NCI-H1436 treated with DMSO at 0.1 percent for 48 hours (cell line): ENCODE results near the gene NCBP1.
"Not testable (repeated sequence)": the region's sequence is repeated elsewhere in the genome, so short reads cannot be mapped to it uniquely, and the experiment has no call there.

Experiments used
- DNase-seq: peaks from one replicate; lab custom pipeline; 2025; lab: John Stamatoyannopoulos, UW

Gene NCBP1

DNA sequence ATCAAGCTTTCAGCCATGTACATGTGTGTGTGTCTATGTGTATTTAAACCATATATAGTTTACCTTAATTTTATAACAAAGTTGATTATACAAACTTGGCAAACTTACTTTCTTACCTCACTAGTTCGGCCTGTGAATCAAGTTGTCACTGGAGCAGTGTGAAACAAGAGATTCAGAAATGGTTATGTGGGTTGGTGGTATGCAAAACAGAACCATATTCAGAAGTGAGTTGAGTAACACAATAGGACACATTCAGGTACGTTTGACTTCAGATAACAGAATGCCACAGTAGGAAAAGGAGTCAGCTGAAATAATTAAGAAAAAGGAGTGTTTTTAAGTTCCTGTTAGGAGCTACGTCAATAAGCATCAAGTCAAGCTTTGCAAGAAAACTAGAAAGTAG lies 42.0 kb downstream of the NCBP1 start:
- DNase-seq = no peak

DNA sequence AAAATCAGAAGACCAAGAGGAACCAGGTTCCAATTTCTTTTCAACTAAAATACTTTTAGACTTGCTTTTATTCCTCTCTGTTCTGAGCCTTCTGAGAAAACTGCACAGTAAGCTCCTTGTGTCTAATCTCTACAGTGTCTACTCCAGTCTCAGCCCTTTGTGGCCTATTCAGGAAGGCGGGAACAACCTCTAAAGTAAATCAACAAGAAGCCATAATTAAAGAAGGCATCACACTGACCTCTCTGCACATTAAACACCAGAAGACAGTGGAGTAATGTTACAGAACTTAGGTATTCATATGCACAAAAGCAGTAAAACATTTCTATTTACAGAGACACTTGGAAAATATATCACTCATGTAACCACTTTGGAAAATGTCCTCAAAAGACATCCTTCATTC lies 48.6 kb downstream of the NCBP1 start:
- no peak for DNase-seq

DNA sequence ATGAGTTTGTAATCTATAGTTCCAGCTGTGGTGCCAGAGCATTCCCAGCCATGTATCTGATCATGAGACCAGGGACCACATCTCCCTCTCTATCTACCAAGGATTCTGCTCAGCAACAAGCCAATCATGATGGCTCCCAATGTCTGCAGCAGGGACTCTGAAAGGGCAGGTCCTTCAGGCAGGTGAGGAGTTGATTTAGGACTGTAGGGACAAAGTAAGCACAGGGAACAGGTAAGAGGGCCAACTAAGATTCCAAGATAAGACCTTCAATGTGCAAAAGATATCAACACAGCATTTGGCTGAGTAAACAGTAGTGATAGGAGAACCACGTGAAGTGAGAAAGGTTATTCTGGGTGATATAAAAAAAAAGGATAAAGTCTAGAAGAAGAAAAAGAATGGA lies 55.0 kb downstream of the NCBP1 start:
- DNase-seq = no peak

DNA sequence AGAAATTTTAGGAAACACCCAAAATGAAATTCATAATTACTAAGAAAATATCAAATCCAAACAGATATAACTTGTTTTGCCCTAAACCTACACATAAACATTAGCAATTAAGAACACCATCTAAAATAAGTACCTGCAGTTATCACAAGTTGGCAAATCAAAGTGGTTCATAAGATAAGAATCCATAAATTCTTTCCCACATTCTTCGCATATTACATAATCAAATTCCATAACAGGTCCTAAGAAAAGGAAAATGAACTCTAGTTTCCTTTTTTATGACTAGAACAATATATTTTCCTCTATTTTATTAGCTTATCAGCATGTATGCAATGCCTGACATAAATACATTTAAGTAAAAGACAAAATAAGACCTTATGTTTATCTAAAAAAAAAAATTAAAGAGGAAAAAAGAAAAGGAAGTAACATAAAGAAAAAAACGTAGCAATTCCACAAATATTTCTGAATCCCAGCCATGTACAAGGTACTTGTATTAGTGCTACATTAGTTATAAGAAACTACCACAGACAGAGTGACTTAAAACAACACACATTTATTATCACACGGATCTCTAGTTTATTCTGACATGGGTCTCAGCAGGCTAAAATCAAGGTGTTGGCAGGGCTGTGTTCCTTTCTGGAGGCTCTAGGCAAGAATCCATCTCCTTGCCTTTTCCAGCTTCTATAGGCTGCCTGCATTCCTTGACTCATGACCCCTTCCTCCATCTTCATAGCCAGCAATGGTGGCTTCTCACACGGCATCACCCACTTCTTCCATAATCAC lies 56.0 kb downstream of the NCBP1 start:
- no peak for DNase-seq

DNA sequence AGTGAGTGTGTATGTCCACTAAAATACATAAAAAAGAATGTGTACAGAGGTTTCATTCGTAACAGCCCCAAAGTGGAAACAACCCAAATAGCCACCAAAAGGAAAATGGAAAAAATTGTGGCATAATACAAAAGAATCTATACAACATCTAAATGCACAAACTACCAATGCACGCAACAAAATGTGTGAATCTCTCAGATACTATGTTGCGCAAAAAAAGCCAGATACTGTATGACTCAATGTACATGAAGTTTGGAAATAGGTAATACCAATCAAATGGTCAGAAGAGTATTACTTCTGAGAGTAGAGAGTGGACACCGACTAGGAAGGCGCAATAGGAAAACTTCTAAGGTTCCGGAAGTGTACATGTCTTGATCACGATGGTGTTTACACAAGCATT lies 61.1 kb downstream of the NCBP1 start:
- no peak for DNase-seq

DNA sequence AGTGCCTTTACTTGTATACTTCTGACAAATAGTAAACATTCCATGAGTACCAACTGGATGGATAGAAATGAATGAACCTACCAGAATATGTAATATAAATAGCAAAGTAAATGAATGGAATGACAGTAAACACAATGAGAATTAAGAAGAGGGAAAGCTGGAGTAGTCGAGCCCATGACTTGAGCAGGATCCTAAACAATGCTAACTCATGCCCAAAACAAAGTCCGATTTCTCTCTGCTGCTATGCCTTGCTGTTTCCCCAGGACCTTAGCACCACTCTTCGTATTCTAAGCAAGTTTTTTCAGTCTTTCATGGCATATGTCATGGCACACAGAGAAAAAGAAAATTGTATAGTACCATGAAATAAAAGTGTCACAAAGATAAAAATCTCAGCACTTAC lies 61.8 kb downstream of the NCBP1 start:
- DNase-seq = no peak

DNA sequence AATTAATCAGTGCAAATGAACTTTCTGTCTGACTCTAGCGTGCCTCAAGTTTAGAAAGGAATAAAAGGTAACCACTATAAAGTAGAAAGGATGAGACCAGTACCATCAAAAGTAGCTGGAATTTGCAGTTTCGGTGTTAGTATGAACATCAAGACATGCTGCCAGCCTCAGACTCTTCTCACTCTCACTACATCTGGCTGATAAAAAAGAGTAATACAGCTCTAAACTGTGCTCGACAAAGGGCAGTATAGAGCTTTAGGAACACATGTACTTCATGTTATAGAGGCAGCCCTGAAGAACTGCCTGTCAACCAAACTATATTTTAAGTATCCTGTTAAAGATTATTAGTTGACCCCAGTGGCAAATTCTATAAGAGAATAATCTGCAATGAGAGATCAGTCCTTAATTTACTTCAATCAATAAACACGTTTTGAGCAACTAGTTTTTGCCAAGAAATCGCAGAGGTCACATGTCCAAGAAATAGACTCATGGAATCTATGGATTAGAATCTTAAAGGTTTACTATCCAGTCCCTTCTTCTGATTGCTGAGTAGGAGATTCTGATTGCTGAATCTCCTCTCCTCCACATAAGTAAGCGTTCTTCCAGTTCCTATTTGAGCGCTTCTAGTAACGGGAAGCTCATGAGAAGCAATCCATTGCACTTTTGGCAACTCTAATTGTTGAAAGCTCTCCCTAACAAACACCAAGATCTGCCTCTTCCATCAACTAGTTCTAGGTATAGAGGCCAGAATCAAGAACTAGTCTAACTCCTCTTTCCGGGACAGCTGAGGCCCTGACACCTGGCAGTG lies 62.6 kb downstream of the NCBP1 start:
- no peak for DNase-seq

DNA sequence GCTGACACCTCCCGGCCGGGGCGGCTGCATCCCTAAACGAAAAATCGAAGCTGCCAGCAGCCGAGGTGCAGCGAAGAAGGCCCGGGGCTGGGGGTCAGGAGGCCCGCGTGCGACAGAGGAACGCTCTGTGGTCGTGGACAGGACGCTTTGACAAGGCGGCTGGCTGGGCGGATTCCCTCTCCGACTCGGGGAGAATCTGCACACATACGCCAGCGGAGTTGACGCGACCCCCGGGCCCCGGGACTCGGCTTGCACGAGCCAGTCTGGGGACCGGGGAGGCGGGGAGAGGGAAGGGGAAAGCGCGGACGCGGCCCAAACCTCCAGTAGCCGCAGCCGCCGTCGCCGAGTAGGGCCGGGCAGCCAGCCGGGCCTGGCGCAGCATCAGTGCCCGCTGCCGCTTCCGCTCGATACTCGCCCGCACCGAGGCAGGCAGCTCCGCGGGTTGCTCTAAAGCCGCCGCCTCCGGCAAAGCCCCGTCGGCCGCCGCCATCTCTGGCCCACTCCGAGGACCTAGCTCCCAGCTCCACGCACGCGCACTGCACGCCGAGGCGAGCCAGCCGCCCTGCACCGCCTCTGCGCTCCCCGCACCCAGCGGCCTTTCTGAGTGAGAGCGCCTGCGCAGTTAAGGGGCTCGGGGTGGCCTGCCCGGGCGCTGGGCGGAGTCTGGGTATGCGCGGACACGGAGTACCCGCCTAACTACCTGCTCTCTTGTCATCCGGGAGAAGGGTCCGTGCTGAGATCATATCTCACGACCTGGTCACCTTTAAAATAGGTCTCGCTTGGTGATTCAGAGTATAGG lies 63.4 kb downstream of the NCBP1 start, which contains the start of gene XPA:
TSS of gene XPA (minus strand) at position 538 of the 799 bp plus-strand sequence. CDS start at position 490, 48 bp downstream.
- peak; percentile 67 for DNase-seq

DNA sequence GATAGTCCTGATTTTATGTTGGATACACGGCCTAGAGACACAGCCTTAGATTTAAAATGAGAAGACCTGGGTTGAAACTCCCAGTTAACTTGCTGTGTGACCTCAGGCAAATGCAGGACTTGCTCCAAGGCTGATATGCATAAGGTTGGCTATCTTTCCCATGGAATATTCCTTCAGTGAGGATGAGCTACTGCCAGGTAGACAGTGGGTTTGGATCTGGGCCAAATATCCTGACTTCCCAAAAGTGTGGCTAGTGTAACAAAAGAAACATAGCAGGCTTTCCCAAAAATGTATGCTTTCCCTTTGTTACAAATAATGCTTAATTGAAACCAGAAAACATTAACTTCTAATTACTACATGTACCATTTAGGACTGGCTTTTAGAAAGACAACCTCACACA lies 64.2 kb downstream of the NCBP1 start:
- DNase-seq = no peak

DNA sequence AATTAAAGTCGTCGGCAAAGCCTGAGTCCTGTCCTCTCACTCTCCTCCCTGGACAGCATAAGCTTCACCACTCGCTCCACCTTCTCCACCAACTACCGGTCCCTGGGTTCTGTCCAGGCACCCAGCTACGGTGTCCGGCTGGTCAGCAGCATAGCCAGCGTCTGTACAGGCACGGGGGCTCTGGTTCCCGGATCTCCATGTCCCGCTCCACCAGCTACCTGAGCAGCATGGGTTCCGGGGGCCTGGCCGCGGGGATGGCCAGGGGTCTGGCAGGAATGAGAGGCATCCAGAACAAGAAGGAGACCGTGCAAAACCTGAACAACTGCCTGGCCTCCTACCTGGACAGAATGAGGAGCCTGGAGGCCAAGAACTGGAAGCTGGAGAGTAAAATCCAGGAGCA lies 65.2 kb downstream of the NCBP1 start:
- DNase-seq = no peak

DNA sequence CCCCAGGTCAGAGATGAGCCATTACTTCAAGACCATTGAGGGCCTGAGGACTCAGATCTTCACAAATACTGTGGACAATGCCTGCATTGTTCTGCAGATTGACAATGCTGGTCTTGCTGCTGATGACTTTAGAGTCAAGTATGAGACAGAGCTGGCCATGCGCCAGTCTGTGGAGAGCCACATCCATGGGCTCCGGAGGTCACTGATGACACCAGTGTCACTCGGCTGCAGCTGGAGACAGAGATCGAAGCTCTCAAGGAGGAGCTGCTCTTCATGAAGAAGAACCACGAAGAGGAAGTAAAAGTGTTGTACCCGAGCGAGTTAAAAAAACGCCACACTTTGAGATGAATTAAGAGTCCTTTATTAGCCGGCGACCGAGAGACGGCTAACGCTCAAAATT lies 65.7 kb downstream of the NCBP1 start:
- not testable (repeated sequence) for DNase-seq

DNA sequence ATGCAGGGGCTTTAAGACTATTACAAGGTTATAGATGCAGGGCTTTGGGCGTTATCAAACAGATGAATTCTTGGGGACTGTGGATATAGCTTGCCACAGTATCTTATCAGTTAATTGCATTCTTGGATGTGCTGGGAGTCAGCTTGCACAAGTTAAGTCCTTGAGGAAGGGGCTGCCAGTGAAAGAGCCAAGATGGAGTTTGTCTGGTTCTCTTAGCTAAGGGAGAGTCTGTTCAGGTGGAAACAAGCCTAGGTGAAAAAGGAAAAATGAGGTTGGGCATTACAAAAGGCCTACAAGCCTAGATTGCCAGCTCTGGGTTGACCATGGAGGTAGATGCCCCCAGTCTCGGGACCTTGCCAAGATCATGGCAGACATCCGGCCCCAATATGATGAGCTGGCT lies 66.2 kb downstream of the NCBP1 start:
- DNase-seq = not testable (repeated sequence)

DNA sequence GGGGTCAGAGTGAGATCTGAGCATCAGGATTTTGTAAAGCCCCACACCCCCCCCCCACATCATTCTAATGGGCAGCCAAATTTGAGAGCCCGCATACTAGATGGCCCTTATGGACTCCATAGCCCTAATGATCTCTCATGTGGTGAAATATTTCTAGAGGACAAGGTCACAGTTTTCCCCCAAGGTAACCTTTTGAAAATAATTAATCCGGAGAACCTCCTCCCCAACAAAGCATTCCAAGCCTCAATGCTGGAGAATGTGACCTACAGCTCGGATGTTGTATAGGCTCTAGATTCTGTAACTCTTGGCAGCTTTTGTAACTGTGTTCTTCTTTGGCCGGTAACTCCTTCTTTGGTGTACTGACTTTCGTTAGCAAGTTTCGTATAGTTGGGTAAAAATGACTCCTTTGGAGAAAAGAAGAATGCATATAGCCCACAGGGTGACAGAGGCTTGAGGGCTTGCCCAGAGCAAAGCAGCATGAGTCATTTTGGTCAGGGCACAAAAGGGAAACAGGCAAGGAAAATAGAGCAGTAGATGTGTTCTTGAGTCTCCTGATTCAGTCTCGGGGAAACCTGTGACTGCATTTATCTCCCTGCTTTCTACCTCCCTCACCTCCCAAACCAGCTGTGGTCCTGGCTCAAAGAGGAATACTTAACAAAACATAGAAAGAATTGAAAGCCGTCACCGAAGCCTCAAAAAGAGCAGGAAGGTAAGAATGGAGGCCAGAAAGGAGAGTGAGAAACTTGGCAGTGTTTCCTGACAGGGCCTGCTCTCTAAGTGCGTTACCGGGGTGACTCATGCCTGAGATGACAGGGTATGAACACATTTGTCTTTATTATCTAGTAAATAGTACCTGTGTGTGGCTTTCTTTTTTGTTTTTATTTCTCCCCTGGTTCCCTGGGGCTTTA lies 70.1 kb downstream of the NCBP1 start:
- DNase-seq = peak; percentile 2

DNA sequence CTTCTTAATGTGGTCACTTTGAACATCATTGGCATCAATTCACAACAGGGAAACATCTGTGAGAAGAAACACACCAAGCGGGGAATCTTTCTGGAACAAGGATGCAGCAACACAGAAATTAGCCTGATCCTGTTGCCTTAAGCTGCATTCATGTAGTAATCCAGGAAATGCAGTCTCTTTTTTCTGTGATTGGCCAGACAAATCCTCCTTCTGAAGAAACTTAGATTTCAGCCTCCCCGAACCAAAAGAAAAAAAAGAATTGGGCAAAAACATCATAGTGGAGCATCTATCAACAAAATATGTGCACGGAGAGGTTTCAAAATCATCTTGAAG lies 70.7 kb downstream of the NCBP1 start:
- DNase-seq = no peak

DNA sequence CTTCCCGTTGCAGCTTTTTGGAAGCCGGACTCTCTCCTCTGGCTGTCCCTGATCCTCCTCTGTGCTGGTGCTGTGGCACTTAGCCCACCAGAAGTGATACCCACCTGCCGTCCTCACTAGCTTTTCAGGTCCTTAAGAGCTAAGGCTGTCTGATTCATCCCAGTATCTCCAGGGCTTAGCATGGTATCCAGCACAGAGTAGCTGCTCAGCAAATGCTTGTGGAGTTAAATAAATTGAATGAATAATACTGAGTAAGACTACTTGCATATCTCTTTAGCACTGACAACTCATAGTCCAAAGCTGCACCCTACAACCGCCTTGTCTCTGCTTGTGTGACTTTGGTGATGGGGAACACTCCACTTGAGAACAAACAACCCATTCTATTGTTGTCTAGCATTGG lies 71.2 kb downstream of the NCBP1 start:
- DNase-seq = no peak

DNA sequence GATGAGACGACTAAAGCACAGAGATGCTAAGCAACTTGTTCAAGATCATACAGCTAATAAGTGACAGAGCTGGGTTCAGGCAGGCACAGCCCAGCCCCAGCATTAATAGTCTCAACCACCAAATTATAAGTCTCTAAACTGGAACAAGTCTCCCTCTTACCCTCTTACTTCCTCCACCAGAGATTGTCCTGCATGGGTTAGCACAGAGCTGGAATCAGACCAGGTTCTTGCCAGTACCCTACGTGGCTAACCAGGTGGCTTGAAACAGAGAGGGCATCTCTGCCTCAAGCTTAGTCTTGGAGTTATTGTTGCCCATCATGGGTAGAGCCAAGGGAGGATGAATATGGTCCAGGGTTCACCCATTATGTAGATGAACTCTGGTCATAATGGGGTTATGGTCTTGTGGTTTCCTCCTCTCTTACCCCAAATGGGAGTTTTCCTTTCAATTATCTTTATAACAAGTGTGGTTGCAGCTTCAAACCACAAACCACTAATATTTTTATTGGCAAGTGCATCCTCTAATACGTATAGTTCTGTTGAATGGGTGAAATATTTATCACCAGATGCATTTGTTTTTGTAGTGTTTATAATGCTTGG lies 71.8 kb downstream of the NCBP1 start:
- DNase-seq = no peak

DNA sequence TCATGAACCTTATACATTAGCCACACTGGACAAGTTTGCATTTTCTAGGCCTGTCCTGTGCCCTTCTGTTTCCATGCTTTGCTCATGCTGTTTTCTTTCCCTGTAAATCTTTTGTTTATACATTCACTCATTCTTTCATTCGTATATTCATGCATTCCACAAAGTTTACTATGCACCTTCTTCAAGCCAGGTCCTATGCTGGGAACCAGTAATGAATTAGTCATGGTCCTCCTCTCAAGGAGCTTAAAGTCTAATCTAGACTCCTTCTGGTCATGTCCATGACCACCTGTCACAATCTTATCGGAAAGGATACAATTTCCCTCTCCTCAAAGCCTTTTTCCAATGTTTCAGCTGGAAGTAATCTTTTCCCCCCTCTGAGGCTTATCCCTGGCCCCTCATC lies 72.6 kb downstream of the NCBP1 start:
- no peak for DNase-seq

DNA sequence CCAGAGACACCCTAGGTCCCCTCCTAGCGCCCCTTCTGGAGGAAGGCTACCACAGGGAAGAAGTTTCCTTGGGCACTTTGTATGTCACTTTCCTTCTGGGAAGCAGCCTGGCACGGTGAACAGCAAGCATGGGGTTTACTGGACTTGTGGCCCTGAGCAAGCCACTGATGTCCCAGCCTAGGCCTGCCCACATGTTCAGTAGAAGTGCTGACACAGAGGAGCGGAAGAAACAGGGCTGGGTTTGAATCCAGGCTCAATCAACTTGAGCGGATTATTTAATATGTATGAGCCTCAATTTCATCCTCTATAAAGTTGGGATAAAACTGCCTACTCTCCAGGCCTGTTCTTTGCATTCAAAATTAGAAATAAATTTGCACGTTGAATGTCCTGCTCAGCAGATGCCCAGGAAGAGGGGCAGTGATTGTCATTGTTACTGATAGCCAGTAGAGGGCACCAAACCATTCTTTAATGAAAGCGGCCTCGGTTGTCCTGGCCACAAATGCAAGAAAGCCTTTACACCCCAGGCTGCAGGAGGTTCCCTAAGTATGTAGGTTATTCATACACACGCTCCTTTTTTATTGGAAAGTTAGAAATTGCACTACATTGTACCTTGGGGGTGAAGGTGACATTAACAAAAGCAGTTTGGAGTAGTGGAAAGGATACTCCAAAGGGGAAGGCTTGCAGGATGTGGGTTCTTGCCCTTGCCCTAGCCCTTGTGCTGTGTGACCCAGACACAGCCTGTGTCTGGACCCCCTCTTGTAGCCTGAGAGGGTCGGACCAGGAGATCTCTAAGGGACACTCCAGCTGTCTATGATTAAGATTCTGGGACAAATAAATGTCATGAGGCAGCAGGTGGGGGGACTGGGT lies 77.0 kb downstream of the NCBP1 start:
- DNase-seq = peak; percentile 17

DNA sequence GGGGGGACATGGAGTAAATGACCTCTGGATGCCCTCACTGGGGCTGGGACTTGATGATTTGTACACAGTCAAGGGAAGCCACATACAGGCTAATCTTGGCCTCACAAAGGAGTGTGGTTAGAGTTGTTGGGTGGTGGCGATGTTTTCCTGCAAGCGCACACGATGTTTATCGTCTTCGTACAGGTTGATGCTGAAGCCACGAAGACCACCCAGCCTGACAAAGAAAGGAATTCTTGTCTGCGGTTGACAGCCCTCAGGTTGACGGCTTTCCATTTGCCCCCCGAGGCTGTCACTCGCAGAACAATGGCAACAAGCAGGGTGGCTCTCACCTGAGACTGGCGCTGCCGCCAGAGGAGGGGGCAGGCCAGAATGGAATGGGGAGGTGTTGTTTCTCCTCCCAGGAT lies 77.6 kb downstream of the NCBP1 start:
- no peak for DNase-seq

DNA sequence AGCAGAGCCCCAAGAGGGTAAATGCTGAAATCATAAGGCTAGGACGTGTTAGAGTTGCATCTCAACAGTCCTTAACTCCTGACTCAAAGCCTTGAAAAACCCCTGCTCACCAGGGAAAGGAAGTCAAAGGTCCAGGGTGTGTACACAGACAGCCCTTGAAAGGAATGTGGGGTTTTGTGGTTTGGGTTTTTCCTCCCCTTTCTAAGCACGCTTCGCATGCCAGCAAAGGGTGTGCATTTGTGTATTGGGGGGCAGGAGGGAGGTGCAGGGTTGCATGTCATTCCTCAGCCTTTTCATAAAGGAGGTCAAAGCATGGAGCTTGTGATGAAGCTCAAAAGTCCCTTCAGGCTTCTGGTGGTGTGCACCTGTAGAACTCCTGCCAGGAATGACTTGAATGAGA lies 80.8 kb downstream of the NCBP1 start:
- DNase-seq = no peak
